ENCODE data around the gene FXYD6. TPM values are rescaled to one million over a fixed set of nuclear protein-coding genes. Genes with fewer than 3 reads are reported as not detected.
A peak's percentile ranks its signal among the peaks of the same experiment; 100 is the strongest.

Gene FXYD6
- total and polyA plus RNA-seq, 8 donors: 41.4 to 188 (median 157) TPM

- Histone ChIP-seq H3K4me1 (peaks cover 11 to 31% of the 10 kb centered on the region in 2 donors), H3K27ac (peak overlapping the region; percentile 54 to 69), H3K4me3 (no peak overlapping the region), H3K9me3 (no peaks in the 10 kb centered on the region), H3K36me3 (no peaks in the 10 kb centered on the region), H3K27me3 (no peaks in the 10 kb centered on the region)
- no peak for TF ChIP-seq CTCF (IDR thresholded peaks at IDR 0.05)
- ATAC-seq (peak; percentile 57), DNase-seq (peak in 1 of 4 donors; percentile 61)
- intact Hi-C loops (cut with DNase I): no loop called here
These were observed 15.1 kb downstream of the FXYD6 start for GRCh38 chr11:117861151-117862018.

GRCh38 chr11:117860139-117860538 lies 16.3 kb downstream of the FXYD6 start:
- peak overlapping the region in 1 of 2 donors; percentile 69 for H3K27ac ChIP-seq
- DNase-seq: no peak
- peaks cover 11 to 35% of the 10 kb centered on the region in 2 donors for H3K4me1 ChIP-seq

GRCh38 chr11:117859488-117860112 lies 16.9 kb downstream of the FXYD6 start:
- intact Hi-C loops (cut with DNase I): no loop called here
- DNase-seq: no peak
- no peak for ATAC-seq
- Histone ChIP-seq H3K4me3 (no peak overlapping the region), H3K4me1 (peaks cover 11 to 36% of the 10 kb centered on the region in 2 donors), H3K36me3 (no peaks in the 10 kb centered on the region), H3K27me3 (no peaks in the 10 kb centered on the region), H3K9me3 (no peaks in the 10 kb centered on the region), H3K27ac (no peak overlapping the region)
- no peak for TF ChIP-seq CTCF (IDR thresholded peaks at IDR 0.05)

More at GRCh38 chr11:117860139-117860538, 16.3 kb downstream of the FXYD6 start:
- Histone ChIP-seq H3K27me3 (no peaks in the 10 kb centered on the region), H3K4me3 (no peak overlapping the region), H3K9me3 (no peaks in the 10 kb centered on the region), H3K36me3 (no peaks in the 10 kb centered on the region)
- no peak for ATAC-seq
- no peak for TF ChIP-seq CTCF (IDR thresholded peaks at IDR 0.05)
- intact Hi-C loops (cut with DNase I): no loop called here

- Histone ChIP-seq H3K36me3 (no peaks in the 10 kb centered on the region), H3K9me3 (no peaks in the 10 kb centered on the region), H3K27ac (no peak overlapping the region), H3K4me3 (no peak overlapping the region), H3K4me1 (peaks cover 11 to 36% of the 10 kb centered on the region in 2 donors), H3K27me3 (no peaks in the 10 kb centered on the region)
- ATAC-seq (no peak), DNase-seq (no peak)
- intact Hi-C loops (cut with DNase I): no loop called here
- TF ChIP-seq CTCF (IDR thresholded peaks at IDR 0.05): no peak
These were observed 17.4 kb downstream of the FXYD6 start for GRCh38 chr11:117859061-117859460.

- H3K9me3 ChIP-seq: peaks cover 0 to 5% of the 10 kb centered on the region in 2 donors
- peaks cover 11 to 36% of the 10 kb centered on the region in 2 donors for H3K4me1 ChIP-seq
- no peak for ATAC-seq
- H3K36me3 ChIP-seq: no peaks in the 10 kb centered on the region
- no peak overlapping the region for H3K27ac ChIP-seq
- no peak for TF ChIP-seq CTCF (IDR thresholded peaks at IDR 0.05)
- intact Hi-C loops (cut with DNase I): no loop called here
- no peak for DNase-seq
- no peaks in the 10 kb centered on the region for H3K27me3 ChIP-seq
- no peak overlapping the region for H3K4me3 ChIP-seq
These were observed 18.6 kb downstream of the FXYD6 start for GRCh38 chr11:117857734-117858414.
